Neutrophil (primary cell): ENCODE measurements around the gene SLC66A3.

Experiments
- H3K27ac ChIP-seq: fragments of 200-600 bp; sonication (generic); 2 replicates; pipeline ENCODE4 v1.5.1; 2016; ENCODE audit warnings: mild to moderate bottlenecking, moderate library complexity
- H3K27me3 ChIP-seq: fragments of 200-600 bp; sonication (generic); 2 replicates; pipeline ENCODE4 v1.6.0; 2016; ENCODE audit warnings: mild to moderate bottlenecking
- H3K36me3 ChIP-seq: fragments of 200-600 bp; sonication (generic); 2 replicates; pipeline ENCODE4 v1.5.1; 2017
- H3K4me1 ChIP-seq, 2 experiments: fragments of 200-600 bp in 1 of 2; sonication (generic) in 1 of 2; 1 replicate in 1 of 2; 2 replicates in 1 of 2; pipeline versions ENCODE4 v1.5.1 to v1.6.1; 2013 to 2016; ENCODE audit warnings: low read depth in 1 of 2, low read length in 1 of 2, mild to moderate bottlenecking in 1 of 2, moderate library complexity in 1 of 2; ENCODE audit not compliant: control insufficient read depth in 1 of 2, insufficient read depth in 1 of 2
- H3K4me3 ChIP-seq, 2 experiments: fragments of 200-600 bp in 1 of 2; sonication (generic) in 1 of 2; 1 replicate in 1 of 2; 2 replicates in 1 of 2; pipeline ENCODE4 v1.5.1; 2013 to 2016; ENCODE audit warnings: low read depth in 1 of 2, low read length in 1 of 2, mild to moderate bottlenecking in 1 of 2, moderate library complexity in 1 of 2
- H3K9me3 ChIP-seq: fragments of 200-600 bp; sonication (generic); 2 replicates; pipeline ENCODE4 v1.5.1; 2016
- TF ChIP-seq, protein P1 (sequence below): fragments of 200-600 bp; sonication (generic); IDR thresholded peaks from 2 replicates; pipeline ENCODE4 v1.5.1; 2016; ENCODE audit warnings: antibody characterized with exemption

Gene SLC66A3

DNA sequence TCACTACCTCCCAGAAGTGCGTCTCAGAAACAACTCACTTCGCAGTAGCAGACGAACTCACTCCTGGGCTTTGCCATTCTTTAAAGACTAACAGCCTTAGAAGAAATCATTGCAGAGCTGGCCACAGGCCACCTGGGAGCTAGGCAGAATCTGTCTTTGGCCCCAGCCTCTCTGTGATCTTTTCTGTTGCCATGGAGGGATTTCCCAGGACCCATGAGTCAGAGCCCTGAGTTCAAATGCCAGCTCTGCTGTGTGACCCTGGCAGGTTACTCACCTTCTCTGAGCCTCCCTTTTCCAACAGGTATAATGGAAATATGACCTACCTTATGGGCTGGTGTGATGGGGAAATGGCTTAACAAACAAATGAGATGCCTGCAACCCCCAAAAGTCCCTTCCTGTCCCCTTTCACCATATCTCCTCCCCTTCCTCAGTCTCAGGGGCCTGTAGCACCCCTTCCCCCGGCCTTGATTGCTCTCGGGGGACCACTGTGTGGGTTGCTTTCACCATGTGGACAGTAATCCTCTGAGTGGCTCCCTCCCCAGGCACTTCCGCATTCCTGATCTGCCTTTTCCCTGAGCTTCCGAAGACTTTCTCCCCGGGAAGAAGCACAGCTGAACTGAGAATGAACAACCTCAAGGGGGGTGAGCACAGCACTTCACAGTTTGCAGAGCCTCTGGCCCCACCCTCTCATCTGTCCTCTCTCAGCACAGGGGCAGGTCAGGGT, 34.0 kb upstream of the SLC66A3 start:
- TF ChIP-seq, protein P1, sequence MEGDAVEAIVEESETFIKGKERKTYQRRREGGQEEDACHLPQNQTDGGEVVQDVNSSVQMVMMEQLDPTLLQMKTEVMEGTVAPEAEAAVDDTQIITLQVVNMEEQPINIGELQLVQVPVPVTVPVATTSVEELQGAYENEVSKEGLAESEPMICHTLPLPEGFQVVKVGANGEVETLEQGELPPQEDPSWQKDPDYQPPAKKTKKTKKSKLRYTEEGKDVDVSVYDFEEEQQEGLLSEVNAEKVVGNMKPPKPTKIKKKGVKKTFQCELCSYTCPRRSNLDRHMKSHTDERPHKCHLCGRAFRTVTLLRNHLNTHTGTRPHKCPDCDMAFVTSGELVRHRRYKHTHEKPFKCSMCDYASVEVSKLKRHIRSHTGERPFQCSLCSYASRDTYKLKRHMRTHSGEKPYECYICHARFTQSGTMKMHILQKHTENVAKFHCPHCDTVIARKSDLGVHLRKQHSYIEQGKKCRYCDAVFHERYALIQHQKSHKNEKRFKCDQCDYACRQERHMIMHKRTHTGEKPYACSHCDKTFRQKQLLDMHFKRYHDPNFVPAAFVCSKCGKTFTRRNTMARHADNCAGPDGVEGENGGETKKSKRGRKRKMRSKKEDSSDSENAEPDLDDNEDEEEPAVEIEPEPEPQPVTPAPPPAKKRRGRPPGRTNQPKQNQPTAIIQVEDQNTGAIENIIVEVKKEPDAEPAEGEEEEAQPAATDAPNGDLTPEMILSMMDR = no peak
- no peak overlapping the region for H3K4me3 ChIP-seq
- peaks cover 44% of the 10 kb centered on the region for H3K27me3 ChIP-seq

DNA sequence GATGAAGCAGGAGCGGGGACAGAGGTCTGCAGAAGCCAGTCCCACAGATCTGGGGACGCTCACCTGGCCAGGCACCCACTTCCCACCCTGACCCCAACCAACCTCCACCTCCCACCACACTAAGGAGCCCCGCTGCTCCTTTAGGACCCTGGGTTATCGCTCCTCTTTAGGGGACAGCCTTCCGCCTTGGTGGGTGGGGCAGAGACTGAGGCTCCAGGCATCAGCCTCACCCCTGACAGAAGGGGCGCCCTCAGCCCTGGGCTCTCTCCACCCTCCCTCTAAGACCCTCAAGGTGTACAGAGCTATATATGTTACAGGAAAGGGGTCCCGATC, 33.5 kb upstream of the SLC66A3 start:
- Histone ChIP-seq H3K4me3 (no peak overlapping the region), H3K4me1 (no peaks in the 10 kb centered on the region), H3K27ac (no peak overlapping the region), H3K27me3 (peaks cover 47% of the 10 kb centered on the region), H3K9me3 (no peaks in the 10 kb centered on the region), H3K36me3 (no peaks in the 10 kb centered on the region)
- TF ChIP-seq, protein P1 = no peak

More for the DNA sequence above, 34.0 kb upstream of the SLC66A3 start:
- no peak overlapping the region for H3K27ac ChIP-seq
- H3K4me1 ChIP-seq = no peaks in the 10 kb centered on the region
- no peaks in the 10 kb centered on the region for H3K36me3 ChIP-seq
- H3K9me3 ChIP-seq = no peaks in the 10 kb centered on the region

DNA sequence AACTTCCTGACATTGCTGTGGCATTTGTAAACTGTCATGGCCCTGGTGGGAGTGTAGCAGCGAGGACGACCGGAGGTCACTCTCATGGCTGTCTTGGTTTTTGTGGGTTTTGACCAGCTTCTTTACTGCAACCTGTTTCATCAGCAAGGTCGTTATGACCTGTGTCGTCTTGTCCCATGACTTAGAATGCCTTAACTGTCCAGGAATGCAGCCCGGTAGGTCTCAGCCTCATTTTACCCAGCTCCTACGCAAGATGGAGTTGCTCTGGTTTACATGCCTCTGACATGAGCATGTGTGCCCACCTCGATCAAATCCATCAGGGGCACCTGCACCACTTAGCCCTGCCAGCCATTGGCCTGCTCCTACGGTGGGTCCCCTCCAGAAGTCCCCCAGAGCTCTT, 32.9 kb upstream of the SLC66A3 start:
- TF ChIP-seq, protein P1 = no peak
- no peak overlapping the region for H3K4me3 ChIP-seq
- peaks cover 49% of the 10 kb centered on the region for H3K27me3 ChIP-seq
- no peaks in the 10 kb centered on the region for H3K9me3 ChIP-seq
- no peaks in the 10 kb centered on the region for H3K36me3 ChIP-seq
- H3K27ac ChIP-seq = no peak overlapping the region
- no peaks in the 10 kb centered on the region for H3K4me1 ChIP-seq

- TF ChIP-seq, protein P1 = no peak
- H3K4me3 ChIP-seq = no peak overlapping the region
- H3K27me3 ChIP-seq = peaks cover 54% of the 10 kb centered on the region
- no peaks in the 10 kb centered on the region for H3K9me3 ChIP-seq
- no peaks in the 10 kb centered on the region for H3K4me1 ChIP-seq
- H3K36me3 ChIP-seq = no peaks in the 10 kb centered on the region
- no peak overlapping the region for H3K27ac ChIP-seq
These were observed 32.1 kb upstream of the SLC66A3 start for GRCh38 chr2:11123001-11123809.

DNA sequence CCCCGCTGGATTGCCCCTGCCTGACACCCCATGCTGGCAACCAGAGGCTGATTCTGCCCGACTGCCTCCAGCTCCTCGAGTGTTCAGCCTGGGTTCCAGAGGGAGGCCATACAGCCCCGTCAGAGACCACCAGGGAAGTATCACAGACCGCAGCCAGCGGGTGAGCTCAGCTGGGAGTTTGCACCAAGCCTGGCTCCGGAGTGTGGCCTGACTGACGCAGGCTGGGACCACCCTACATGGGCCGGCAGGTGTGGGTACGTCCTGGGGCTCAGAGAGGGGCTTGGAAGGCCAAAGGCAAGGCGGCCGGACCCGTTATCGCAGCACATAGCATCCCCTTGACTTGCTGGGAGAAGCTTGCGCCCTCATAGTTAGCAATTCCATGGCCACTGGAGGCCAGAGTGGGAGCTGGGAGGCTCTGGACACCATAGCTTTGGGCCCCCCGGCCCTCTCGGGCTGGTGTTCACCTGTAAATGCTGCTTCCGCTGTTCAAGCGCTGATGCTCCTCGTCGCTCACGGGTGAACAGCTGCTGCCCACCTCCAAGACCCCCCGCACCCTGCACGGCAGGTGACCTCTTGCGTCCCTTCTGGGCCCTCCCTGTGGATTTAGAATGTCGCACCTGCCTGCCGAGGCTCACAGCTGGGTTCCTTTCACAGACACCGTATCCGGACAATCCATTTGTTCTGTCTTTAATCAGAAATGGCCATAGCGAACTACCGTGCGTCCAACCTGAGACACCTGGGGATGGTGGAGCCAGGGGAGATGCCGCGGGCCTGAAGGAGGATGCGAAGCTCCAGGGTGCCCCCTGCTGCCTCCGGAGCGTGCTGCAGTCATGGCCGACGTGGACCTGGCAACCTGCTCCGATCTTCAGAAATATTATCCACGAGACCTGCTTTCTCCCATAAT, 31.2 kb upstream of the SLC66A3 start:
- no peak overlapping the region for H3K27ac ChIP-seq
- H3K27me3 ChIP-seq = peaks cover 63% of the 10 kb centered on the region
- TF ChIP-seq, protein P1 = no peak
- no peaks in the 10 kb centered on the region for H3K4me1 ChIP-seq
- H3K36me3 ChIP-seq = no peaks in the 10 kb centered on the region
- no peaks in the 10 kb centered on the region for H3K9me3 ChIP-seq
- no peak overlapping the region for H3K4me3 ChIP-seq
